H9 (cell line): Measurements from ENCODE around the gene FBXL16. TPM values are rescaled to one million over a fixed set of nuclear protein-coding genes. Genes with fewer than 3 reads are reported as not detected.

Experiments used
- DNase-seq: peaks from one replicate; pipeline ENCODE4 v3.0.0-alpha.2; 2017
- H2AFZ ChIP-seq: one replicate; pipeline ENCODE4 v1.6.1; 2013; ENCODE audit warnings: mild to moderate bottlenecking, low read length, control low read depth, moderate library complexity
- H2AK5ac ChIP-seq: 2 replicates; pipeline ENCODE4 v1.6.1; 2013; ENCODE audit warnings: low read length, control low read depth, mixed read lengths; ENCODE audit not compliant: insufficient read length
- H2BK120ac ChIP-seq: one replicate; pipeline ENCODE4 v1.6.1; 2013; ENCODE audit warnings: low read depth, mild to moderate bottlenecking, low read length, control low read depth, inconsistent platforms; ENCODE audit not compliant: poor library complexity, severe bottlenecking
- H2BK12ac ChIP-seq: 2 replicates; pipeline ENCODE4 v1.6.1; 2013; ENCODE audit warnings: low read length, control low read depth, mixed read lengths, low read depth; ENCODE audit not compliant: insufficient read length
- H2BK15ac ChIP-seq: 2 replicates; pipeline ENCODE4 v1.6.1; 2013; ENCODE audit warnings: low read depth, low read length, control low read depth
- H2BK20ac ChIP-seq: one replicate; pipeline ENCODE4 v1.6.1; 2013; ENCODE audit warnings: low read depth, mild to moderate bottlenecking, low read length, control low read depth, inconsistent platforms; ENCODE audit not compliant: poor library complexity, severe bottlenecking
- H2BK5ac ChIP-seq: 2 replicates; pipeline ENCODE4 v1.6.1; 2013; ENCODE audit warnings: low read length, control low read depth, mixed read lengths; ENCODE audit not compliant: insufficient read length
- H3K14ac ChIP-seq: 2 replicates; pipeline ENCODE4 v1.6.1; 2013; ENCODE audit warnings: low read length, control low read depth; ENCODE audit not compliant: insufficient read depth
- H3K18ac ChIP-seq: 2 replicates; pipeline ENCODE4 v1.6.1; 2013; ENCODE audit warnings: low read depth, mild to moderate bottlenecking, mixed read lengths, low read length, control low read depth; ENCODE audit not compliant: insufficient read length
- H3K23ac ChIP-seq: 2 replicates; pipeline ENCODE4 v1.6.1; 2013; ENCODE audit warnings: low read length, control low read depth, mixed read lengths, low read depth; ENCODE audit not compliant: insufficient read length
- H3K23me2 ChIP-seq: 2 replicates; pipeline ENCODE4 v1.6.1; 2013; ENCODE audit warnings: low read depth, mild to moderate bottlenecking, mixed read lengths, low read length, control low read depth; ENCODE audit not compliant: insufficient read length, poor library complexity, severe bottlenecking
- H3K27ac ChIP-seq: 2 replicates; pipeline ENCODE4 v1.5.1; 2013; ENCODE audit warnings: low read length, control low read depth, mixed read lengths, low read depth; ENCODE audit not compliant: insufficient read length
- H3K27me3 ChIP-seq: 2 replicates; pipeline ENCODE4 v1.6.1; 2013; ENCODE audit warnings: low read length, control low read depth, inconsistent platforms; ENCODE audit not compliant: insufficient read depth
- H3K4ac ChIP-seq: 2 replicates; pipeline ENCODE4 v1.6.1; 2013; ENCODE audit warnings: low read depth, mild to moderate bottlenecking, control low read depth, inconsistent platforms, low read length, moderate library complexity
- H3K4me1 ChIP-seq: 2 replicates; pipeline ENCODE4 v1.6.1; 2013; ENCODE audit warnings: low read length, control low read depth, inconsistent platforms; ENCODE audit not compliant: insufficient read depth
- H3K4me2 ChIP-seq: 2 replicates; pipeline ENCODE4 v1.6.1; 2013; ENCODE audit warnings: low read length, control low read depth, mixed read lengths; ENCODE audit not compliant: insufficient read length, insufficient read depth
- H3K56ac ChIP-seq: 2 replicates; pipeline ENCODE4 v1.6.1; 2013; ENCODE audit warnings: low read depth, mild to moderate bottlenecking, mixed read lengths, low read length, control low read depth; ENCODE audit not compliant: insufficient read length
- H3K79me1 ChIP-seq: 2 replicates; pipeline ENCODE4 v1.6.1; 2013; ENCODE audit warnings: low read depth, mild to moderate bottlenecking, moderate library complexity, low read length, control low read depth, inconsistent platforms; ENCODE audit not compliant: insufficient read depth, poor library complexity, severe bottlenecking
- H3K79me2 ChIP-seq: 2 replicates; pipeline ENCODE4 v1.6.1; 2013; ENCODE audit warnings: low read length, control low read depth, inconsistent platforms; ENCODE audit not compliant: insufficient read depth
- H3K9ac ChIP-seq: 2 replicates; pipeline ENCODE4 v1.6.1; 2013; ENCODE audit warnings: low read length, control low read depth, mixed read lengths; ENCODE audit not compliant: insufficient read length; ENCODE audit errors: extremely low read depth
- H3K9me3 ChIP-seq: one replicate; pipeline ENCODE4 v1.6.1; 2013; ENCODE audit warnings: low read depth, low read length, inconsistent platforms; ENCODE audit not compliant: control insufficient read depth
- H3T11ph ChIP-seq: one replicate; pipeline ENCODE4 v1.6.1; 2013; ENCODE audit warnings: mild to moderate bottlenecking, low read length, control low read depth, inconsistent platforms
- H4K20me1 ChIP-seq: one replicate; pipeline ENCODE4 v1.6.1; 2013; ENCODE audit not compliant: control insufficient read depth, insufficient read length, insufficient read depth
- H4K5ac ChIP-seq: 2 replicates; pipeline ENCODE4 v1.6.1; 2013; ENCODE audit warnings: low read depth, mild to moderate bottlenecking, mixed read lengths, low read length, control low read depth; ENCODE audit not compliant: insufficient read length
- H4K8ac ChIP-seq: replicated peaks from 2 replicates; pipeline ENCODE4 v1.6.1; 2013; ENCODE audit warnings: low read length, control low read depth, mixed read lengths, low read depth; ENCODE audit not compliant: insufficient read length
- H4K91ac ChIP-seq: 2 replicates; pipeline ENCODE4 v1.6.1; 2013; ENCODE audit warnings: low read depth, mild to moderate bottlenecking, moderate library complexity, mixed read lengths, low read length, control low read depth; ENCODE audit not compliant: insufficient read length
- H3K27ac Mint-ChIP-seq, 3 experiments: 2 replicates in 2 of 3; 3 replicates in 1 of 3; pipeline ENCODE4 v1.8.0; 2020 to 2021; ENCODE audit warnings: mixed read lengths in 3 of 3, mild to moderate bottlenecking in 1 of 3, moderate library complexity in 1 of 3
- H3K27me3 Mint-ChIP-seq: 2 replicates; pipeline ENCODE4 v1.8.0; 2021; ENCODE audit warnings: low read depth, mild to moderate bottlenecking, moderate library complexity, mixed read lengths
- H3K36me3 Mint-ChIP-seq, 3 experiments: 2 replicates in 2 of 3; 3 replicates in 1 of 3; pipeline ENCODE4 v1.8.0; 2020 to 2021; ENCODE audit warnings: low read depth in 3 of 3, mixed read lengths in 3 of 3; ENCODE audit not compliant: insufficient read depth in 1 of 3
- H3K4me1 Mint-ChIP-seq, 2 experiments: 2 replicates each; pipeline ENCODE4 v1.8.0; 2020; ENCODE audit warnings: mixed read lengths in 2 of 2
- H3K4me3 Mint-ChIP-seq, 2 experiments: 2 replicates in 1 of 2; 3 replicates in 1 of 2; pipeline ENCODE4 v1.8.0; 2020 to 2021; ENCODE audit warnings: mild to moderate bottlenecking in 2 of 2, mixed read lengths in 2 of 2, moderate library complexity in 1 of 2
- H3K9me3 Mint-ChIP-seq, 2 experiments: 2 replicates in 1 of 2; 3 replicates in 1 of 2; pipeline ENCODE4 v1.8.0; 2020; ENCODE audit warnings: mild to moderate bottlenecking in 2 of 2, mixed read lengths in 2 of 2, moderate library complexity in 1 of 2
- WGBS: extraction: QIAGEN DNeasy Blood & Tissue Kit; methylation state at CpG from one replicate; pipeline ENCODE4 v1.1.7; 2013; ENCODE audit warnings: missing lambda C conversion rate, low lambda C conversion rate, mixed read lengths; ENCODE audit not compliant: insufficient read length; ENCODE audit errors: extremely low coverage; 5-methylcytosine and 5-hydroxymethylcytosine counted together
- total RNA-seq: library from RNA; stranded (reverse); gene quantifications from 2 replicates; pipeline ENCODE4 v1.2.1, GENCODE V29; 2021
- TF ChIP-seq, protein P1 (sequence below): fragments of 200-600 bp; sonication (generic); conservative IDR thresholded peaks from 3 replicates; pipeline ENCODE4 v1.8.0; 2021; ENCODE audit warnings: antibody characterized with exemption, mild to moderate bottlenecking

FBXL16 gene
- total RNA-seq, 1 experiment from 2014 or later, result 9.6 TPM

DNA sequence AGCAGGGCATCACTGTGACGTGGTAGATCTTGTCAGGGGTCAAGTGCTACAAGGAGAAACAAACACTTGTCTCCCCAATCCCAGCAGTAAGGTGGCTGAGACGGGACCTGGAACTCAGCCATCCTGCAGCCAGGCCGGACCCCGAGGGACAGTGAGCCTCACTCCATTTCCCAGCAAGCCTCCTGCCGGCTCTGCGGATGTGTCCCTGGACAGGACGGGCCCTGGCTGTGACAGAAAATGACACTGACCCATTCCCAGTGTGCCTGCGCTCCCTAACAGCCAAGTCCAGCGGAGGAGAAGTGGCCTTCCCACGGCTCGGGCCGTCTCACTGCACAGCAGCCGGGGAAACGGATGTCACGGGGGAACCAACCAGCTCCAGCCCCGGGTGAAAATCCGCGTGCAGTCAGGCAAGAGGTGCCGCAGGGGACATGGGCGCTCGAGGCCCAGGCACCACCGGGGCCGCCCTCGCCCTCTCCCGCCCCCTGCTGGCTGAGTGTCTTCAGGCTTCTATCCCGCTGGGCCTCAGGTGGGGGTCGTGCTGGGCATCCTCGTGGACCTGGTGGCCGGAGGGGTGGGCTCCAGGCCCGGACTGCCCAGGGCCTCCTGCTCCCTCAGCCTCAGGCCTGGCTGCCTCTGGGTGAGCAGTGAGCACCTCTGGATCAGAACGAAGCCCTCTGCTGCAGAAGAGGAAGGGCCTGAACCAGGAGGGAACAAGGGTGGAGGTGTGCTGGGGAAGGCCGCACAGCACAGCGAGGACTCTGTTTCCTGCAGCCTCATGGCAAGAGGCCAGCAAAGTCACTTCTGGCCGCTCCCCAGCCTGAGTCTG, 28.0 kb upstream of the FBXL16 start:
- no peak overlapping the region for H4K5ac ChIP-seq
- no peak overlapping the region for H3K23ac ChIP-seq
- H2BK5ac ChIP-seq, result no peak overlapping the region
- H3K27me3 ChIP-seq, result no peaks in the 10 kb centered on the region
- H3K79me2 ChIP-seq, result no peaks in the 10 kb centered on the region
- no peak overlapping the region for H3K18ac ChIP-seq
- H3K4me2 ChIP-seq, result no peak overlapping the region
- no peak overlapping the region for H2BK12ac ChIP-seq
- Mint-ChIP-seq H3K27me3 (no peaks in the 10 kb centered on the region), H3K4me3 (no peak overlapping the region), H3K4me1 (peaks cover 4 to 9% of the 10 kb centered on the region in 2 experiments), H3K27ac (no peak overlapping the region), H3K36me3 (peaks cover 5 to 36% (median 24%) of the 10 kb centered on the region in 3 experiments; a peak in 6 of 7 replicates), H3K9me3 (no peaks in the 10 kb centered on the region)
- H2AFZ ChIP-seq, result no peak overlapping the region
- no peaks in the 10 kb centered on the region for H3K4me1 ChIP-seq
- no peak overlapping the region for H3K56ac ChIP-seq
- H3K4ac ChIP-seq, result no peak overlapping the region
- H2BK15ac ChIP-seq, result no peak overlapping the region
- no peak overlapping the region for H2BK120ac ChIP-seq
- no peak overlapping the region for H4K91ac ChIP-seq
- H4K20me1 ChIP-seq, result no peaks in the 10 kb centered on the region
- H3K14ac ChIP-seq, result no peak overlapping the region
- TF ChIP-seq, protein P1, sequence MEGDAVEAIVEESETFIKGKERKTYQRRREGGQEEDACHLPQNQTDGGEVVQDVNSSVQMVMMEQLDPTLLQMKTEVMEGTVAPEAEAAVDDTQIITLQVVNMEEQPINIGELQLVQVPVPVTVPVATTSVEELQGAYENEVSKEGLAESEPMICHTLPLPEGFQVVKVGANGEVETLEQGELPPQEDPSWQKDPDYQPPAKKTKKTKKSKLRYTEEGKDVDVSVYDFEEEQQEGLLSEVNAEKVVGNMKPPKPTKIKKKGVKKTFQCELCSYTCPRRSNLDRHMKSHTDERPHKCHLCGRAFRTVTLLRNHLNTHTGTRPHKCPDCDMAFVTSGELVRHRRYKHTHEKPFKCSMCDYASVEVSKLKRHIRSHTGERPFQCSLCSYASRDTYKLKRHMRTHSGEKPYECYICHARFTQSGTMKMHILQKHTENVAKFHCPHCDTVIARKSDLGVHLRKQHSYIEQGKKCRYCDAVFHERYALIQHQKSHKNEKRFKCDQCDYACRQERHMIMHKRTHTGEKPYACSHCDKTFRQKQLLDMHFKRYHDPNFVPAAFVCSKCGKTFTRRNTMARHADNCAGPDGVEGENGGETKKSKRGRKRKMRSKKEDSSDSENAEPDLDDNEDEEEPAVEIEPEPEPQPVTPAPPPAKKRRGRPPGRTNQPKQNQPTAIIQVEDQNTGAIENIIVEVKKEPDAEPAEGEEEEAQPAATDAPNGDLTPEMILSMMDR, result peak; percentile 49; the same call in 2 of the 3 replicates
- no peak overlapping the region for H2AK5ac ChIP-seq
- no peak overlapping the region for H3T11ph ChIP-seq
- H3K9me3 ChIP-seq, result no peaks in the 10 kb centered on the region
- H2BK20ac ChIP-seq, result no peak overlapping the region
- DNase-seq, result no peak
- peaks cover under 1% of the 10 kb centered on the region for H3K23me2 ChIP-seq
- no CpG with 5 or more reads among the region's 34 CpGs for WGBS
- no peak overlapping the region for H3K27ac ChIP-seq
- no peak overlapping the region for H4K8ac ChIP-seq
- no peaks in the 10 kb centered on the region for H3K79me1 ChIP-seq
- no peak overlapping the region for H3K9ac ChIP-seq
